HFF-Myc (cell line): ENCODE results near the gene RNF223.

Experiments
- DNase-seq: peaks from one replicate; pipeline ENCODE4 v3.0.0-alpha.2; 2011; ENCODE audit warnings: low read depth; ENCODE audit errors: extremely low read depth
- H3K4me3 ChIP-seq: replicated peaks from 2 replicates; pipeline ENCODE4 v1.5.1; 2011; ENCODE audit warnings: low read depth, mild to moderate bottlenecking, control low read depth, low read length
- TF ChIP-seq, protein P1 (sequence below): IDR thresholded peaks from 2 replicates; pipeline ENCODE4 v1.5.1; 2012; ENCODE audit warnings: mild to moderate bottlenecking, low read depth, low read length, control low read depth; ENCODE audit errors: missing control alignments

RNF223 gene

DNA sequence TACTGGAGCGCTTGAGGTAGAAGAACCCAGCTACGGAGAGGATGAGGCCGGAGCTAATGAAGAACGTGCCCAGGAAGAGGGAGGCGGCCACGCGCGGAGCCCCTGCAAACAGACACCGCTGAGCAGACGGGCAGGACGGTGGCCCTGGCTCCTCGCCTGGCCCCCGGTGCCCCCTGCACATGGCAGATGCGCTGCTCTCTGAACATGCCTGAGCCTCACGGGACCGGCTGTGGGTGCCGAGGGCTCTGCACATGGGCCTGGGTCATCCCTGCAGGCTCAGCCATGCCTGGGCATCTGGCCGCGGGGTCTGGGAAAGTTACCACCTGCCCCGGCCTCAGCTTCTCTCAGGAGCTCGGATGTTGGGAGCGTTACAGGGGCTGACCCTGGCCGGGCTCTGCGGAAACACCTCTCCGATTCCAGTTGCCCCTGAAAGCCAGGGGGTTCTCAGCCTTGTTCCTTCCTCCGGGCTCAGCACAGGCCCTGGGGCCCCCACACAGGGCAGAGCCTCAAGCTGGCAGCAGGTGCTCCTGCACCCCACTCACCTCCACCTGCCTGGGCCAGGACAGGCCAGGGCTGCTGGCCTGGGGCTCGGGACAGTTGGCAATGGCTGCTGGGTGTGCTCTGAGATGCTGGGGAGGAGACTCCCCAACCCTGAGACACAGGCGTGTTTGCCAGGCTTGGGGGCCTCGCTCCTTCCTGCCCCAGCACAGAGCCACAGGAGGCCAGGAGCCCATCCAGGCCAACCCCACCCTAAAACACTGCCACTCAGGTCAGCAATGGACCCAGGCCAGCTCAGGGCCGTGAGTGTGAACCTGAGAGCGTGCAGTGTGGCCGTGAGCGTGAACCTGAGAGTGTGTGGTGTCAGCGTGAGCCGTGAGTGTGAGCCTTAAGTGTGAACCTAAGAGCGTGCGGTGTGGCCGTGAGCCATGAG is 12.1 kb upstream of the RNF223 start:
- TF ChIP-seq, protein P1, sequence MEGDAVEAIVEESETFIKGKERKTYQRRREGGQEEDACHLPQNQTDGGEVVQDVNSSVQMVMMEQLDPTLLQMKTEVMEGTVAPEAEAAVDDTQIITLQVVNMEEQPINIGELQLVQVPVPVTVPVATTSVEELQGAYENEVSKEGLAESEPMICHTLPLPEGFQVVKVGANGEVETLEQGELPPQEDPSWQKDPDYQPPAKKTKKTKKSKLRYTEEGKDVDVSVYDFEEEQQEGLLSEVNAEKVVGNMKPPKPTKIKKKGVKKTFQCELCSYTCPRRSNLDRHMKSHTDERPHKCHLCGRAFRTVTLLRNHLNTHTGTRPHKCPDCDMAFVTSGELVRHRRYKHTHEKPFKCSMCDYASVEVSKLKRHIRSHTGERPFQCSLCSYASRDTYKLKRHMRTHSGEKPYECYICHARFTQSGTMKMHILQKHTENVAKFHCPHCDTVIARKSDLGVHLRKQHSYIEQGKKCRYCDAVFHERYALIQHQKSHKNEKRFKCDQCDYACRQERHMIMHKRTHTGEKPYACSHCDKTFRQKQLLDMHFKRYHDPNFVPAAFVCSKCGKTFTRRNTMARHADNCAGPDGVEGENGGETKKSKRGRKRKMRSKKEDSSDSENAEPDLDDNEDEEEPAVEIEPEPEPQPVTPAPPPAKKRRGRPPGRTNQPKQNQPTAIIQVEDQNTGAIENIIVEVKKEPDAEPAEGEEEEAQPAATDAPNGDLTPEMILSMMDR, result no peak
- H3K4me3 ChIP-seq, result no peak overlapping the region
- DNase-seq, result no peak

DNA sequence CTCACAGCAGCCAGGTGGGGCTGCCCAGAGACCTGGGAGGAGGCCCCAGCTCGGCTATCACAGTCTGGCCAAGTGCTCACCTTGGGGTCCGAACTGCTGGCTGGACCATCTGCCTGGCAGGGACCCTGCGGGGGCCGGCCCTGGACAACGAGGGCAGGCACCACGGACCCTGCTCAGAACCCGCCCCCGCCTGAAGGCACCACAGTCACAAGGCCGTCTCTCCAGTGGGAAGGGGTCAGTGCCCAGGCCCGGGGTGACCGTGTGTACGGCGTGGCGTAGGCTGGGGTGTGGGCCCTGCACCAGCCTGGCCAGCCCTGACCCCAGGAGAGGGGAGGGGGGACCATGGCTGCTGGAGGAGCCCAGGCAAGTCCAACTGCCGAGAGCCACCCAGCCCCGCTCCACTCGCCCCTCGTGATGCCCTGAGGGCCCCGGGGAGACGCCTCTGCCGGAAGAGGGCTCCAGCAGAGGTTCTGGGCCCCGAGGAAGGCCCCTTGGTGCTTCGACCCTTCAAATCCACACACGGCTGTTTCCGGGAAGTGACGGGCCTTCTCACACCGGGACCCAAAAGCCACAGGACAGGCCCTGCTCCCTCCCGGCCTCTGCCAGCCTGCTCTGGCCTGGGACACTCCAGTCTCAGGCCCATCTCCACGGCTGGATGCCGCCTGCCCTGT is 11.2 kb upstream of the RNF223 start:
- no peak overlapping the region for H3K4me3 ChIP-seq
- no peak for DNase-seq
- TF ChIP-seq, protein P1, result no peak

DNA sequence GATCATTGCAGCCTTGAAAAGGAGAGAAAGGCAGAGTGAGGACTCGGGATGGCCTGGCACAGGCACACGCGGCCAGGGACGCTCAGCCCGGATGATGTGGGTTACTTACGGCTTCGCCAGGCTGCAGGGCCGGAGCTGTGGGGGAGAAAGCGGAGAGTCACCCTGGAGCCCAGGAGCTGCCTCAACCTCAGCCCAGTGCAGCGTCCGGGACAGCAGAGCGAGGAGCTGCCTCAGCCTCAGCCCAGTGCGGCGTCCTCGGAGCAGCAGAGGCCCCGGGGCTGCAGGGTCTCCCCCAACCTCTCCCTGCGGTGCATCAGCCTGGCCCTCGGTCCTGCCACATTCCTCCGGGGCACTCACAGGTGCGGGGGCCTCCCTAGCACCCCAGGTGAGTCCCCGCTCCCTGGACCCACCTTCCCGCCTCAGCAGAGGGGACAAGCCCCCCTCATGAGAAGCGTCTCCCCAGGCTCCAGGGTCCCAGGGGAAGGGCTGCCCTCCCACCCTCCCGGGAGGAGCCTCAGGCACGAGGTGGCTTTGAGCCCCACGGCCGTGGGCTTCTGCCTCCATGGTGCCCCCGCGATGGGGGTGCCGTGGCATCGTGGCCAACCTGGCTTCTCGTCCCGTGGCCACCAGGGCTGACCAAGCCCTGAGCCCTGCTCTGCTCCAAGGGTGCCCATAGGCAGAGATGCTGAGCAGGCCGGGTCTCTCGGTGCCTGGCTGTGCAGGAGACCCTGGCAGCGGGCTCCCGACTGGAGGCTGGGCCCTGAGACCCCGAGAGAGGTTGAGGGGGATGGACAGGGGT is 10.5 kb upstream of the RNF223 start:
- no peak overlapping the region for H3K4me3 ChIP-seq
- TF ChIP-seq, protein P1, result no peak
- DNase-seq, result no peak

GRCh38 chr1:1083416-1084371 is 9.6 kb upstream of the RNF223 start:
- no peak overlapping the region for H3K4me3 ChIP-seq
- DNase-seq, result no peak
- TF ChIP-seq, protein P1, result no peak

- TF ChIP-seq, protein P1, result no peak
- DNase-seq, result no peak
These were observed 8.8 kb upstream of the RNF223 start for GRCh38 chr1:1082776-1083415.

More at GRCh38 chr1:1082776-1083415, 8.8 kb upstream of the RNF223 start:
- no peak overlapping the region for H3K4me3 ChIP-seq
